Neutrophil (primary cell): ENCODE results near the gene SPATA31C1.

Experiments used
- H3K27ac ChIP-seq: fragments of 200-600 bp; sonication (generic); 2 replicates; pipeline ENCODE4 v1.5.1; 2016; ENCODE audit warnings: mild to moderate bottlenecking, moderate library complexity
- H3K27me3 ChIP-seq: fragments of 200-600 bp; sonication (generic); 2 replicates; pipeline ENCODE4 v1.6.0; 2016; ENCODE audit warnings: mild to moderate bottlenecking
- H3K36me3 ChIP-seq: fragments of 200-600 bp; sonication (generic); 2 replicates; pipeline ENCODE4 v1.5.1; 2017
- H3K4me1 ChIP-seq, 2 experiments: fragments of 200-600 bp in 1 of 2; sonication (generic) in 1 of 2; 1 replicate in 1 of 2; 2 replicates in 1 of 2; pipeline versions ENCODE4 v1.5.1 to v1.6.1; 2013 to 2016; ENCODE audit warnings: low read depth in 1 of 2, low read length in 1 of 2, mild to moderate bottlenecking in 1 of 2, moderate library complexity in 1 of 2; ENCODE audit not compliant: control insufficient read depth in 1 of 2, insufficient read depth in 1 of 2
- H3K4me3 ChIP-seq, 2 experiments: fragments of 200-600 bp in 1 of 2; sonication (generic) in 1 of 2; 1 replicate in 1 of 2; 2 replicates in 1 of 2; pipeline ENCODE4 v1.5.1; 2013 to 2016; ENCODE audit warnings: low read depth in 1 of 2, low read length in 1 of 2, mild to moderate bottlenecking in 1 of 2, moderate library complexity in 1 of 2
- H3K9me3 ChIP-seq: fragments of 200-600 bp; sonication (generic); 2 replicates; pipeline ENCODE4 v1.5.1; 2016
- CTCF ChIP-seq: fragments of 200-600 bp; sonication (generic); IDR thresholded peaks from 2 replicates; pipeline ENCODE4 v1.5.1; 2016; ENCODE audit warnings: antibody characterized with exemption

The SPATA31C1 gene

GRCh38 chr9:87970602-87971001 is 52.8 kb downstream of the SPATA31C1 start:
- H3K36me3 ChIP-seq: no peaks in the 10 kb centered on the region
- H3K9me3 ChIP-seq: no peaks in the 10 kb centered on the region
- no peak overlapping the region for H3K4me3 ChIP-seq
- no peak for TF ChIP-seq CTCF
- no peaks in the 10 kb centered on the region for H3K27me3 ChIP-seq
- no peak overlapping the region for H3K27ac ChIP-seq
- peaks cover 7 to 15% of the 10 kb centered on the region in 2 experiments for H3K4me1 ChIP-seq

- Histone ChIP-seq H3K27ac (no peak overlapping the region), H3K36me3 (no peaks in the 10 kb centered on the region)
Observed at GRCh38 chr9:87973122-87973521, 55.4 kb downstream of the SPATA31C1 start.

More at GRCh38 chr9:87973122-87973521, 55.4 kb downstream of the SPATA31C1 start:
- no peak for TF ChIP-seq CTCF
- H3K4me1 ChIP-seq: peaks cover 7 to 15% of the 10 kb centered on the region in 2 experiments
- no peak overlapping the region for H3K4me3 ChIP-seq
- no peaks in the 10 kb centered on the region for H3K27me3 ChIP-seq
- H3K9me3 ChIP-seq: no peaks in the 10 kb centered on the region
